NCI-H2196 treated with DMSO at 0.1 percent for 48 hours (cell line): ENCODE measurements around the gene MYH6.
A peak's percentile ranks its signal among the peaks of the same experiment; 100 is the strongest.

Source experiments
- DNase-seq: peaks from one replicate; lab custom pipeline; 2025; ENCODE audit not compliant: unreplicated experiment; lab: John Stamatoyannopoulos, UW

MYH6 gene

GRCh38 chr14:23359722-23360447, 48.2 kb downstream of the MYH6 start:
- no peak for DNase-seq

DNA sequence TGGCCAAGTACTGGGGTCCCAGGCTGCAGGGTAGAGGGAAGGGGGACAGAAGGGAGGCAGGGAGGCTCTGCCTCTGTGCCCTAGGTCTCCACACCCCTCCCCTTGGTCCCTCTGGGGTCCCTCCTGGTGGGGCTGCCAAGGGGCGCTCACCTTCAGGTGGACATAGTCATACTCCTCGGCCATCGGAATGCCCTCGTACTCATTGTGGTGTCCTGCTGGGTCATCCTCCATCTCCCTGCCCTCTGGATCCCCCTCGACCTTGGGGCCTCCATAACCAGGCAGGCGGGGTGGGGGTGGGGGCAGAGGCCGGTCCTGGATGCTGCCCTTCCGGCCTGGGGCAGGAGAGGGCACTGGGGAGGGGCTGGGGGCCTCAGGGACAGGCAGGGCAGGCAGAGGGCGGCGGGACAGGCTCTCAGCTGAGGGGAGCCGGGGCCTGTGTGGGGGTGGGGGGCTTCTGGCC, 48.9 kb downstream of the MYH6 start:
- no peak for DNase-seq

DNA sequence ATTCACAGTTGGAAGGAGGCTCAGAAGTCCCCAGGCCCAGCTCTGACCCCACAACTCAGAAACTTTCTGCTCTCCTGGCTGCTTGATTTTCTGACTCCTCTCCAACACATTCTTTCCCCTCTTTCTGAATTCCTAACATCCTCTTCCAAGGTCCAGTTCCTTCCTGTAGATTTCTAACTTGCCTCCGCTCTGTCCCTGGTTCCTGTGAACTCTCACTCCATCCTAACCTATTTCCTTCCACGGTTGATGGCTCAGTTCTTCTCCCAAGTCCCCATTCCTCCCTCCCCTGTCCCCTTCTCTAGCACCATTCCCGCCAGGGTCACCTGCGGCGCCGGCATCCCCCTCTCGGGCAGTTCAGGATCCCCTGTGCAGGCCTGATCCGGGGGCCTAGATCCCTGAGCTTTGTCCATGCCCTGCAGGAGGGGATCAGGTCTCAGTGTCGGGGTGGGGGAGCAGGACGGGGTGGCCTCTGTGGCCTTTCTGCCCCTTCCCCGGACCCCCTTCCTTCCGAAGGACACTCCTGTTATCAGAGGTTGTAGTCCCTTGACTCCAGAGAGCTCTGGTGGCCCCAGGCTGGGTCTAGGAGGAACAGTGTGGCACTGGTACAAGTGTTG, 49.4 kb downstream of the MYH6 start:
- no peak for DNase-seq

GRCh38 chr14:23358042-23358441, 50.0 kb downstream of the MYH6 start:
- no peak for DNase-seq

- DNase-seq: no peak
Measured at GRCh38 chr14:23357261-23357660, 50.8 kb downstream of the MYH6 start.

DNA sequence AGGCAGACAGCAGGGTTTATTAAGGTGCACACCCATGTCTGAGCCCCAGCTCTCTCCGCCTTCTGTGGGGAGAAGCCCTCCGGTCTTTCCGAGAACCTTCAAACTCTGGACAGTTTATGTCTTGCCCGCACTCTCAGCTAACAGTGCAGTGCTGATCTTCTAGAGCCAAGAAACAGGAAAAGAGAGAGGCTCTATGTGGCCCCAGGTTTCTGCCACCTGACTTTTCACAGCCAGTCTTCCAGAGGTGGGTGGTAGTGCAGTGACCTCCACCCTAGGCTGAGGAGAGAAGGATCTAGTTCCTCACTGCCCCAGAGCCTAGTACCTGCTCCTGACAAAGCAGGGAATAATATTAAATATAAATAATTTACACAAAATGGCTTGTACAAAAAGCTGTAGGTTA, 51.4 kb downstream of the MYH6 start:
- DNase-seq: no peak

DNA sequence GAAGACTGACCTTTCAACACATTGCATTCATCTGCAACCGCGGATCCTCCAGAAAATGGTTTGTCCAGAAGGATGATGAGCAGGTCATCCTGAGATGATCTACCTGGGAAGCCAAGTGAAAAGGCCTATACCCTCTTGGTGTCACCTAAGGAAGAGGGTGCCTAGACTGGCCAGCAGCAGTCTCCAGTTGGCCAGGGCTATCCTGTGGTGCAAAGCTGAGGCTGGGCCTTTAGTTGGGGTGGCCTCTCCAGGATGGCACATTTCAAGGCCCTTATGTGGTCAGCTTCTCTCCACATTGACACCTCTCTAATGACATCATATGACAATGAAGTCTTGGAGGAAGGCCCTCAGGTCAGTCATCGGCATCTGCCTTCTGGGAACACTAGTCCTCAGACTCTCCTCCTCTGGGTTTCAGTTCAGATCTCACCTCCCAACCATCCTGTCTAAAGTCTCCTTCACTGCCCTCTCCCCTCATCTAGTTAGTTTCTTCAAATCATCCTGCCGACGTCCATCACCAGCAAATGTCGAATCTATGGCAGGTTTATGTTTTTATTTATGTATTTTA, 52.1 kb downstream of the MYH6 start:
- DNase-seq: no peak

DNA sequence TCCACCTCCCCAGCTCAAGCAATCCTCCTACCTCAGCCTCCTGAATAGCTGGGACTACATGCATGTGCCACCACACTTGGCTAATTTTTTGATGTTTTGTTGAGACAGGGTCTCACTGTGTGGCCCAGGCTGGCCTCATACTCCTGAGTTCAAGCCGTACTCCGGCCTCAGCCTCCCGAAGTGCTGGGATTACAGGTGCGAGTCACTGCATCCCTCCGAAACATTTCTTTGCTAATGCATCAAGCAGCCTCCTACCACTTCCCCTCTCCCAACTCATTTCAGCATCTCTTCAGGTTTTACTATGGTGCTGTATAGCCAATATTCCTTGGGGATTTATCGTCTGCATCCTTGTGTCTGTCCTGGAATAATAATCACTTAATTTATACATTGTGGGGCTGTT, 53.1 kb downstream of the MYH6 start:
- DNase-seq: no peak

DNA sequence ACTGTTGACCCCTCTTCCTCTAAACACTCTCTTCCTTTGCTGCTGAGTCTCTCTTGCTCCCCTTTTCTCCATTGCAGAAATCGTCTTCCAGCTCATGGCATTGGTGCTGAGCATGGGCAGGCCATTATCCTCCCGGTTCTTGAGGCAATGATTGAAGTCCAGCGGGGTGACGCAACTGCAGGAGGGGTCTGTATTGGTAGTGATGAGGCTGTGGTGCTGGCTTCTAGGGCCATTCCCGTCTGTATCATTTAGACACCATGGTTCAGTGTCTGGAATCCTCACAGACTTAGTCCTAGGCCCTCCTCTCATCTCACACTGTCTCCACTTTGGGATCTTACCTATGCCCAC, 54.7 kb downstream of the MYH6 start:
- no peak for DNase-seq

DNA sequence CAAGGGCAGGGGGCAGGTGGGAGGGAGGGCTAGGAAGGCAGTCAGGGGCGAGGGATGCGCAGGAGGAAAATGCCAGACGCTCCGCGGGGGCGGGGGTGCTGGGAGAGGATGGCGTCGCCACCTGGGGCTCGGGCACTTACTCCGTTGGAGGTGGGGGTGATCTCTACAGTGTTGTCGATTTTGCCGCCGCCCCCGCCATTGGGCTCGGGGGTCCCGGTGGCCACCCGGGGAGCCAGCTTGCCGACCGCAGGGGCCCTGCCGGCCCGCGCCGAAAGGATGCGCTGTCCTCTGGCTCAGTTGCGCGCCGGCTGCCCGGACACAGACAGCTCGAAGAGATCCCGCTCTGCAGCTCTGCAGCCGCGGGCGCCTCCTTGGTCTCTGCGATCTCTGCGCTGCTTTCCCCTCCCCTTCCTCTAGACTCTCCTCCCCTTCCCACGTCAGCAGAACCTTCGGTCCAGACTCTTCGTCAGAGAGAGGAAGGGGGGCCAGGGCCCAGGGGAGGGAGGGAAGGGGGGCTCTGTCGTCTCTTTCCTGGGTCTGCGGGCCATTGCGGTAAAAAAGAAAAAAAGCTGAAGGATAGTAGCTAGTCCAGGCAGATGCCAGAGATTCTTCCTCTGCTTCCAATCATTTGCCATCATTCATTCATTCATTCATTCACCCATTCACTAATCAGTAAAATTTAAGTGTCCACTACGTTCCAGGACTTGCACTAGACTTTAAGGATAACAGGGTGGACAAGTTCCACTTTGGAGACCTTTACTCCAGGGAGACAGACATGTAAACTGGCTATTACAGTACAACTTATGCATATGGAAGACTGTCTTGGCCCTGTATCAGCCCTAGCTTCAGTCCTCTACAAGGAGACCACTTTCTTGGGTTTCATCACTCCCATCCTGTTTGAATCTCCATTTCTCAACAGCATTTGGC, 55.3 kb downstream of the MYH6 start, which contains the start of gene SLC22A17:
SLC22A17 (minus strand) TSS at position 382 of the 927 bp plus-strand sequence.
- peak; percentile 90 for DNase-seq

- no peak for DNase-seq
Measured at GRCh38 chr14:23351681-23352505, 56.2 kb downstream of the MYH6 start.

- no peak for DNase-seq
Measured at GRCh38 chr14:23349156-23349845, 58.8 kb downstream of the MYH6 start.

- no peak for DNase-seq
Measured at GRCh38 chr14:23348297-23348655, 59.8 kb downstream of the MYH6 start.

- no peak for DNase-seq
Measured at GRCh38 chr14:23347406-23348296, 60.4 kb downstream of the MYH6 start.

- DNase-seq: no peak
Measured at GRCh38 chr14:23346693-23347405, 61.2 kb downstream of the MYH6 start.

GRCh38 chr14:23345987-23346692, 61.9 kb downstream of the MYH6 start:
- no peak for DNase-seq

DNA sequence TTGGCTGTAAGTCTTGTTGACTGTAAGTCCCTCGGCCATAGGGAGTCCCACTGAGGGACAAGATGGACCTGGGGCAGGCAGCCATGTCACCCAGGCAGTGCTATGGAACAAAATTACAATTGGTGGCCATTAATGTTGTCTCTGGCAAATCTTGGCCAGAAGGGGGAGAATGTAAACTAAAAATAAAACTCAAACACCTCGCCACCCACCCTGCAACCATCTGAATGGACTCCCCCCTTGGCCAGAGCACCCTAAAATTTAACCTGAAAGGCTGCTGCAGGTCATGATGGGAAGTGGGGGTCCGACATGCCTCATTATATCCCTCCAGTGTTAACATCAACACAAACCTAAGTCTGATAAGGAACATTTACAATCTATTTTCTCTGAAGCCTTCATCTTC, 63.6 kb downstream of the MYH6 start:
- DNase-seq: no peak
